DMS79 treated with DMSO at 0.1 percent for 48 hours (cell line): ENCODE results near the gene LNPEP.

Source experiments
- DNase-seq: peaks from one replicate; lab custom pipeline; 2025; lab: John Stamatoyannopoulos, UW

Gene LNPEP

DNA sequence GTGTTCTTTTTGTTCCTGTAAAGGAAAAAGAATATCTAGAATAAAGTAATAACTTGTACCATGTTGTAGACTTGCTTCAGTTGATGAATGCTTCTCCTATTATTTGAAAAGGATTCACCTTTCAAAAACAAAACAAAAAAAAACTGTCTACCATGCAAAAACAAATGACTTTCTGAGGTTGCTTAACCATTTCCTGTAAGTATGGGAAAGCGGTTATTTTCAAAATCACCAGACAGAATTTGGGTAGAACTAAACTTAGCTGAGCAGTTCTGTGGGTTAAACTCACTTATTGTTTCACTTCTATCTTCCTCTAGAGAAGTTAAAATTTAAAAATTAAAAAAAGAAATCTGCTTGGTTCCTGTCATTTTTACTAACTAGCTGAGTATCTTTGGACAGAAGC is 25.2 kb downstream of the LNPEP start:
- no peak for DNase-seq

- DNase-seq: no peak
These were observed 26.7 kb downstream of the LNPEP start for GRCh38 chr5:96962540-96962991.

- DNase-seq: no peak
These were observed 27.4 kb downstream of the LNPEP start for GRCh38 chr5:96963267-96963666.

- DNase-seq: no peak
These were observed 30.9 kb downstream of the LNPEP start for GRCh38 chr5:96966801-96967200.

- no peak for DNase-seq
These were observed 31.5 kb downstream of the LNPEP start for GRCh38 chr5:96967400-96967799.

DNA sequence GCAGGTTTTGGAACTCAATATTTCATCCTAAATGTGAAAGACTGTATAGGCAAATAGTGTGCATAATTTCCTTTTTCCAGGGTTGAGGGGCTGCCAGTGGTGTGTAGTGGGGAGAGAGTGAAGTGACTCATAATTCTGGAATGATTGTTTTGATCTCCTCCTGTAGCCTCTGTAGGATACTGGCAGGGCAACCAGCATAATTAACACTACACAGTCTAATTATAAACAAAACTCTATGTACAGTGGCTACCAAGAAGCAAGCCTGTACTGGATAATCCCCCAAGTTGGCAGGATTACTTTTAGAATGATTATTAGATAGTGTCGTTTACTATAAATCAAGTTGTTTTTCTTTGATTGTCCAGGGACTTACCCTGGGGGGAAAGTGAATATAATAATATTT is 32.2 kb downstream of the LNPEP start:
- no peak for DNase-seq

- DNase-seq: no peak
These were observed 32.7 kb downstream of the LNPEP start for GRCh38 chr5:96968614-96969013.

DNA sequence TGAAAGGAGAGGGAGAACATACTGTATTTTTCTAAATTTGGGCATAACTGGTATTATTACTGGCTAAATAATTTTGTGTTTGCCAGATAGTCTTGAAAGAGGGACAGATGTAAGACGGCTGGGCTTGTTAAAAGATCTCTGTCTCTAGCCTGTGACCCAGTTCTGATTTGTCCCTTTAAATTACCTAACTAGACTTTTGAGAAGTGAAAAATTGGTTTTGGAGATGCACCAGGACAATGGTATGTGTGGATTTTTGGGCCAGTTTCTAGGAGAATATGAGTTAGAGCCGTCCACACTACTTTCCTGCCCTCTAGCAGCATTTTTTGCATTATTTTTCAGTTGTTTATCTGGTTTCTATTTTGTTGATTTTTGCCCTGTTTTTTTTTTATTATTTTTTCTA is 33.5 kb downstream of the LNPEP start:
- DNase-seq: no peak

GRCh38 chr5:96972599-96973334 is 36.9 kb downstream of the LNPEP start:
- DNase-seq: no peak

DNA sequence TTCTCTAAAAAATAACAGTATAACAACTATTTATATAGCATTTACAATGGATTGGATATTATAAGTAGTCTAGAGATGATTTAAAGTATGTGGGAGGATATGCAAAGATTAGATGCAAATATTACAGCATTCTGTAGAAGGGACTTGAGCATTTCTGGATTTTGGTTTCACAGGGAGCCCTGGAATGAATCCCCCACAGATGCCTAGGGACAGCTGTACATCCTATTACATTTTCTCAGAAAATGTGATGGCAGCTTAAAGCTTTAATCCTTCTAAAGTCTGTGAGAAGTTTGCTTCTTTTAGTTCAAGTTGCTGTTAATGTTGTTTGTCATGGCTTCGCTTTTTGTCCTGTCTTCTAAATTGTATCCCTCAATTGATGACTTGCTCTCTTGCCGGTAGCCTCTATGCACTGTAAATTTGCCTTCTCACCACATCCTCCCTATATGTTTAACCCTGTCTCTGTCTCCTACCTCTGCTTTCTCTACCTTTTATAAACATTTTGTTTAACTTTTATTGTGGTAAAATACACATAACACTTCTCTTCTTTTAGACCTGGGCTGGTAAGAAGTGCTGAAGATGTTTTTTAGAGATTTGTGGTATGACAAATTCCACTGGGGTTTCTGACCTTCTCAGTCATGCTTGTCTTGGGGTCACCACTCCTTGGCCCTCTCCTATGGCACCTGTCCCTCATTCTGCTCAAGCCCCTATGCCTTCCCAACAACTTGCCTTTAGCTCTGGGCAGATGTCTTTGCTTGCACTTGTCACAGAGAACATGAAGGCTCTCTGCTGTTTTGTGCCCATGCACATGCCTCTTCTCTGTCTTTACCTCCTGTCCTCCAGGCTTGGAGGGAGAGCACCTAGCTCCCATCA is 37.9 kb downstream of the LNPEP start:
- DNase-seq: no peak

GRCh38 chr5:96975656-96976055 is 39.8 kb downstream of the LNPEP start:
- no peak for DNase-seq

DNA sequence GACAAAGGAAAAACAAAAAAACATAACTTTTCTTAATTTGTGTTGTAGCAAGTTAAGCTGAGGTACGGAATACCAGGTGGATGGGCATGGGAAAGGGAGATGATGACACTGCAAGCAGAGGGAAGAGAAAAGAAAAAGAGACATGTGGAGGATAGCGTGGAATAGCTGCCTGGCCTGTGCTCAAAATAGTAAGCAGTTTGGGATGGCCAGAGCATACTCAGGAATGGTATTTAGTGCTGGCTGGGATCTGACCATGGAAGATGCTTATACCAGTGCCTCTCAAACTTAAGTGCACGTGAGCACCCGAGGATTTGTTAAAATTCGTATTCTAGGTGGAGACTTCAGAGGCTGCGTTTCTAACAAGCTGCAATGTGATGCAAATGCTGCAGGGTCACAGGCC is 41.3 kb downstream of the LNPEP start:
- DNase-seq: no peak

- DNase-seq: no peak
These were observed 43.1 kb downstream of the LNPEP start for GRCh38 chr5:96978812-96979449.

GRCh38 chr5:96984506-96985192 is 48.8 kb downstream of the LNPEP start:
- no peak for DNase-seq

GRCh38 chr5:96986450-96986849 is 50.6 kb downstream of the LNPEP start:
- no peak for DNase-seq

- DNase-seq: no peak
These were observed 54.2 kb downstream of the LNPEP start for GRCh38 chr5:96990102-96990501.

DNA sequence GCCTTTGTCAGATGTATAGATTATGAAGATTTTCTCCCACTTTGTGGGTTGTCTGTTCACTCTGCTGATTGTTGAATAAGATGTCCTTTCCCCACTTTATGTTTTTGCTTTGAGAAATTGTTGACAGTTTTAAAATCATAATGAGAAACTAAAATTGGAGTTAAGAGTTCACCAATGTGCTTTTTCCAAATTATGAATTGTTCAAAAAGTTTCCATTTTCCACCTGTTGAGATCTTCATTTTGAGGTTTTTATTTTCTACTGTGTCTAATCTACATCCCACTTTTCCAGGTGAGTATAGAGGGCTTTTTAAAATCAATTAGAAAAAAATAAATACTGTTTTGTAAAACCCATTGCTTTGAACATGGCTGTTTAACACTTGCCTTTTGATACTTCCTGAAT is 55.8 kb downstream of the LNPEP start:
- no peak for DNase-seq

GRCh38 chr5:96993760-96994159 is 57.9 kb downstream of the LNPEP start:
- DNase-seq: no peak

DNA sequence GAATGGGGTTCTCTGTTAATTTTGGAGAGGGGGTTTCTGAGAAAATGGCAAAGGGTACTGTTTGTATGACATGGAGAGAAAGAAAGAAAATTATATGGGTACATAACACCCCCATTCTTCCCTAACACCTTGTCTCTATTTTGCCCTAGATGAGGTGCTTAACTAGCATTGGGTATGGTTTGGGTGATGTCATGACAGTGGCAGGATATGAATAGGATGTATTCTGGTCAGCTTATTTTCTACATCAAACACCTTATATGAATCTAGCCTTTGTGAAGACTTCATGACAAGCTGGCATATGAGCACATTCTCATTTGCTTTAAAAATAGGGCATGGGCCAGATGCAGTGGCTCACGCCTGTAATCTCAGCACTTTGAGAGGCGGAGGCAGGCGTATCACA is 58.6 kb downstream of the LNPEP start:
- DNase-seq: no peak

- DNase-seq: no peak
These were observed 59.5 kb downstream of the LNPEP start for GRCh38 chr5:96995419-96995818.

DNA sequence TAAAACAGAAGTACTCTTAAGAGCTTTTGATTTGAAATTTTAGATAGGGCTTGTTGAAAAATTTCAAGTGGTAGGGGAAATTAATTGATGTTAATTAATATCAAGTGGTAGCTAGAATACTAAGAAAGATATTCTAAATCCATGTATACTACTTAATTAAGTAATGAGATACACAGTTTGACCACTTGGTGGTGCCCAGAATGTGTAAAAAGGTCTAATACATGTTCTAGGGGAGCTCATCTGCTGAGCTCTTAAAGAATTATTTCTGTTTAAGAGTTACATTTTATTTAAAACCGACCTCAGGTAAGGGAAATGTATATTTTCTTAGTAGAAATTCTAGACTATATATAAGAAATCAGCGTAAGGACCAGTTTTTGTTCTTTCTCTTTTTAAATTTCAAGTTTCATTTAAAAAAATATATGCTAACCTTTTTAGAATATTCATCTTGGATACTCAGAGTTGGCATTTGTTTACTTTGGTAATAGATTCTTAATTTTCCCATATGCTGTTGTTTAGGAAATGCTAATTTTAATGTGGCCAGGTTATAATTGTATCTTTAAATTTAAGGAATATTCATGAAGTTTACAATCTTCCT is 61.5 kb downstream of the LNPEP start:
- peak; percentile 9 for DNase-seq

DNA sequence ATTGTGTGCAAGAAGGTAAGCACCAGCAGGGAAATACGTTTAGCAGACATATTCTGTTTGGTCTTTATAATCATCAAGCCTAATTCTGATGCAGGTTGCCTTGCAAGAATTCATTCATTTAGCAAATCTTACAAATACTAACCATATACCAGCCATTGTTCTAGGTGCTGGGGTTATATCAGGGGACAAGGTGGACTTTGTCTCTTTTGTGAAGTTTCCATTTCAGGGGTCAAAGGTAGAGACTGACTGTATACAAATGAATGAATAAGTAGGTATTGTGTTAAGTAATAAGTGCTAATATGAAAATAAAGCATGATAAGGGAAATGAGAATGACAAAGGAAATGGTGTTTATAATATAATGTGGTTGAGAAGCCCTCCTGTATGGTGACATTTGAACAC is 64.0 kb downstream of the LNPEP start:
- no peak for DNase-seq
